Heart left ventricle (tissue), 16 donors: Measurements from ENCODE around the gene NAB1. TPM values are rescaled to one million over a fixed set of nuclear protein-coding genes. Genes with fewer than 3 reads are reported as not detected.

ENCODE experiments used
- ATAC-seq, 4 donors: fragments of 200-7000 bp; cut with Tn5 transposase; one replicate each; pipeline ENCODE4 v1.9.1; 2020 to 2022; ENCODE audit warnings: moderate library complexity in 4 of 4, mild to moderate bottlenecking in 3 of 4, moderate number of reproducible peaks in 1 of 4
- DNase-seq, 5 donors: peaks; one replicate each; pipeline ENCODE4 v3.0.0-alpha.2; 2020
- H3K27ac ChIP-seq, 12 donors: fragments of 200-600 bp; sonication (generic) in 4 of 12; one replicate each; pipeline versions ENCODE4 v1.5.0 to v1.8.0; 2016 to 2022; ENCODE audit warnings: mild to moderate bottlenecking in 2 of 12
- H3K27me3 ChIP-seq, 9 donors: fragments of 200-600 bp; sonication (generic) in 2 of 9; one replicate each; pipeline versions ENCODE4 v1.5.1 to v1.8.0; 2016 to 2022; ENCODE audit warnings: mild to moderate bottlenecking in 3 of 9
- H3K36me3 ChIP-seq, 9 donors: fragments of 200-600 bp; sonication (generic) in 2 of 9; one replicate each; pipeline versions ENCODE4 v1.5.0 to v1.8.0; 2018 to 2022; ENCODE audit warnings: mild to moderate bottlenecking in 2 of 9
- H3K4me1 ChIP-seq, 12 donors: fragments of 200-600 bp; sonication (generic) in 4 of 12; one replicate each; pipeline versions ENCODE4 v1.5.0 to v1.8.0; 2016 to 2022; ENCODE audit warnings: mild to moderate bottlenecking in 3 of 12
- H3K4me3 ChIP-seq, 12 donors: fragments of 200-600 bp; sonication (generic) in 4 of 12; one replicate each; pipeline versions ENCODE4 v1.5.0 to v1.8.0; 2017 to 2022; ENCODE audit warnings: mild to moderate bottlenecking in 9 of 12, moderate library complexity in 4 of 12
- H3K9me3 ChIP-seq, 12 donors: fragments of 200-600 bp; sonication (generic) in 4 of 12; one replicate each; pipeline versions ENCODE4 v1.5.0 to v1.8.0; 2016 to 2022; ENCODE audit warnings: mild to moderate bottlenecking in 1 of 12
- CTCF ChIP-seq, 12 donors: fragments of 200-600 bp; sonication (generic) in 4 of 12; IDR thresholded peaks; one replicate each; pipeline versions ENCODE4 v1.5.0 to v1.8.0; 2018 to 2022; ENCODE audit warnings: antibody characterized with exemption in 12 of 12, mild to moderate bottlenecking in 5 of 12
- POLR2A ChIP-seq, 2 donors: fragments of 450-650 bp; IDR thresholded peaks; one replicate each; pipeline ENCODE4 v1.6.1; 2017; ENCODE audit warnings: antibody characterized with exemption in 2 of 2, mild to moderate bottlenecking in 2 of 2, moderate library complexity in 2 of 2
- WGBS, 4 donors: extraction: QIAGEN DNeasy Blood & Tissue Kit in 2 of 4; methylation state at CpG; one replicate each; pipeline versions ENCODE4 v1.1.5 to v1.1.7; 2013 to 2018; 5-methylcytosine and 5-hydroxymethylcytosine counted together
- intact Hi-C, 10 donors: fragments of 100-400 bp; cut with DNase I; formaldehyde crosslinking; loops; one replicate each; pipeline versions ENCODE4 v1.11.1 to v1.14.2; 2022
- polyA plus RNA-seq, 2 donors: library from polyadenylated mRNA; stranded (reverse); fragments of 200-250 nt; gene quantifications; one replicate each; pipeline ENCODE4 v1.2.3, GENCODE V29; 2013
- total RNA-seq, 9 donors: library from RNA; depleted of rRNA in 2 of 9; stranded (reverse); fragments of >200 nt in 2 of 9; fragmentation: NEBNext Ultra II Directional in 3 of 9; extraction: Animal tissue kit (Norgen Biotek cat#: 25700) in 3 of 9; gene quantifications; one replicate each; pipeline versions ENCODE4 v1.1.0 to v1.2.4, GENCODE V29; 2016 to 2023
- donor health status: ischemic (EF 13 %, LVEDD 7.1; RV severe dilation, severe dysfunction).
- donor health status: healthy with polysubstance abuse.
- donor health status: DM: no; HTN: yes; CAD: no.
- donor health status: DM: no; HTN: no; CAD: no.
- donor health status: ischemic (EF 25% LVEDD 6.9; RV normal size, moderate dysfunction).
- donor health status: ischemic (EF 25% LVEDD 5.7; RV mildly dilated, moderate dysfunction).
- donor health status: healthy.
- donor health status: DM: yes; HTN: yes; CAD: no.
- donor health status: ischemic (EF 35%, LVEDD 5.7; RV mildly dilated, moderate dysfunction).
- donor health status: nonischemic (EF 11% LVEDD 7.7; RV severe dilation, severe dysfunction).
- donor health status: DM: yes; HTN: yes; CAD: no.
- donor health status: PGD.
- donor health status: ischemic (EF 29% LVEDD 5.4; RV normal size, mild dysfunction).
- donor health status: nonischemic (EF 23%, LVEDD 6.1; RV moderate dilation, normal function).

The NAB1 gene
- total and polyA plus RNA-seq, 11 donors = 10.1 to 41.8 (median 29.1) TPM

GRCh38 chr2:190722835-190723234 is 74.0 kb downstream of the NAB1 start:
- WGBS, 4 donors = 66 to 74% (median 70%) methylated on average over 6 of the region's 6 CpGs
- intact Hi-C loops = no loop called here
- no peaks in the 10 kb centered on the region for H3K27me3 ChIP-seq
- H3K4me3 ChIP-seq = peak overlapping the region in 1 of 12 donors; percentile 24
- peak overlapping the region in 8 of 12 donors; percentile 12 to 71 (median 58) for H3K27ac ChIP-seq
- no peaks in the 10 kb centered on the region for H3K9me3 ChIP-seq
- H3K36me3 ChIP-seq = no peaks in the 10 kb centered on the region
- ATAC-seq (peak in 1 of 4 donors; percentile 4), DNase-seq (no peak)
- H3K4me1 ChIP-seq = peaks cover 0 to 52% (median 23%) of the 10 kb centered on the region in 12 donors
- no peak for TF ChIP-seq POLR2A (IDR thresholded peaks at IDR 0.05)
- no peak for TF ChIP-seq CTCF (IDR thresholded peaks at IDR 0.05)

GRCh38 chr2:190723397-190724090 is 74.7 kb downstream of the NAB1 start:
- intact Hi-C loops = no loop called here
- Histone ChIP-seq H3K27ac (peak overlapping the region in 9 of 12 donors; percentile 24 to 71 (median 60)), H3K36me3 (no peaks in the 10 kb centered on the region), H3K27me3 (no peaks in the 10 kb centered on the region), H3K4me3 (peak overlapping the region in 1 of 12 donors; percentile 24), H3K9me3 (no peaks in the 10 kb centered on the region), H3K4me1 (peaks cover 0 to 47% (median 21%) of the 10 kb centered on the region in 12 donors)
- DNase-seq (peak in 1 of 5 donors; percentile 29), ATAC-seq (peak in 3 of 4 donors; percentile 36 to 66 (median 49))
- no peak for TF ChIP-seq POLR2A (IDR thresholded peaks at IDR 0.05)
- TF ChIP-seq CTCF (IDR thresholded peaks at IDR 0.05) = no peak
- 52 to 69% (median 62%) methylated on average over 7 of the region's 7 CpGs for WGBS, 4 donors

- 58 to 68% (median 60%) methylated on average over 3 of the region's 3 CpGs for WGBS, 4 donors
- Histone ChIP-seq H3K27me3 (no peaks in the 10 kb centered on the region), H3K4me3 (no peak overlapping the region), H3K36me3 (no peaks in the 10 kb centered on the region), H3K27ac (no peak overlapping the region), H3K4me1 (peaks cover 0 to 37% (median 13%) of the 10 kb centered on the region in 12 donors), H3K9me3 (no peaks in the 10 kb centered on the region)
- DNase-seq = no peak
- ATAC-seq = no peak
- intact Hi-C loops = no loop called here
- TF ChIP-seq CTCF (IDR thresholded peaks at IDR 0.05) (no peak), POLR2A (IDR thresholded peaks at IDR 0.05) (no peak)
Observed at GRCh38 chr2:190726255-190726654, 77.4 kb downstream of the NAB1 start.

GRCh38 chr2:190736355-190736754 is 87.5 kb downstream of the NAB1 start:
- H3K4me3 ChIP-seq = no peak overlapping the region
- ATAC-seq (no peak), DNase-seq (no peak)
- H3K27me3 ChIP-seq = no peaks in the 10 kb centered on the region
- no peak for TF ChIP-seq CTCF (IDR thresholded peaks at IDR 0.05)
- TF ChIP-seq POLR2A (IDR thresholded peaks at IDR 0.05) = no peak
- H3K36me3 ChIP-seq = no peaks in the 10 kb centered on the region
- 96 to 99% (median 97%) methylated on average over 8 of the region's 8 CpGs for WGBS, 4 donors
- no peak overlapping the region for H3K27ac ChIP-seq
- peaks cover 0 to 2% (median 0%) of the 10 kb centered on the region in 12 donors for H3K9me3 ChIP-seq
- H3K4me1 ChIP-seq = no peaks in the 10 kb centered on the region
- intact Hi-C loops = no loop called here
